Measurements from ENCODE around the gene ANKS1B. TPM values are rescaled to one million over a fixed set of nuclear protein-coding genes. Genes with fewer than 3 reads are reported as not detected.

The ANKS1B gene
- 0.09 TPM in 1 of 2 replicates, not detected in the other for total RNA-seq

GRCh38 chr12:99984271-99985128, at the start of gene ANKS1B:
Gene ANKS1B (minus strand): TSS chr12:99984936. CDS start chr12:99984237, 699 bp downstream.

GRCh38 chr12:99647453-99647852, 337.3 kb downstream of the ANKS1B start, which contains the start of gene GARIN6:
Gene GARIN6 (plus strand): TSS chr12:99647753. CDS start chr12:99648175, 422 bp downstream.

Other genes with a start within 250 kb of the ANKS1B start
- gene BLTP3B, start 157.9 kb upstream of the ANKS1B start, total RNA-seq = 13.4 and 14.0 TPM in 2 replicates
- gene ACTR6, start 215.9 kb upstream of the ANKS1B start, total RNA-seq = 10.5 and 11.1 TPM in 2 replicates